Effector memory CD4-positive, alpha-beta T cell (primary cell): ENCODE measurements around the gene CLPTM1L.
"Not testable (repeated sequence)": the region's sequence is repeated elsewhere in the genome, so short reads cannot be mapped to it uniquely, and the experiment has no call there.

ENCODE experiments used
- DNase-seq, 3 donors: peaks; one replicate each; pipeline ENCODE4 v3.0.0-alpha.2; 2020
- H3K27ac ChIP-seq: 2 replicates; pipeline ENCODE4 v1.7.0; 2013; ENCODE audit warnings: mild to moderate bottlenecking, low read length, moderate library complexity; ENCODE audit not compliant: insufficient read depth, poor library complexity, severe bottlenecking
- H3K27me3 ChIP-seq: replicated peaks from 2 replicates; pipeline ENCODE4 v1.7.0; 2013; ENCODE audit warnings: mild to moderate bottlenecking, low read length; ENCODE audit not compliant: insufficient read depth, control insufficient read depth, poor library complexity, severe bottlenecking
- H3K36me3 ChIP-seq: 2 replicates; pipeline ENCODE4 v1.7.0; 2013; ENCODE audit warnings: mild to moderate bottlenecking, low read length, moderate library complexity; ENCODE audit not compliant: control insufficient read depth, insufficient read depth
- H3K4me1 ChIP-seq: 2 replicates; pipeline ENCODE4 v1.7.0; 2013; ENCODE audit warnings: low read length, mild to moderate bottlenecking; ENCODE audit not compliant: control insufficient read depth, insufficient read depth, poor library complexity, severe bottlenecking
- H3K4me3 ChIP-seq: 2 replicates; pipeline ENCODE4 v1.7.0; 2013; ENCODE audit warnings: low read length, low read depth, mild to moderate bottlenecking; ENCODE audit not compliant: insufficient read depth, poor library complexity, severe bottlenecking
- H3K9me3 ChIP-seq: 2 replicates; pipeline ENCODE4 v1.7.0; 2013; ENCODE audit warnings: mild to moderate bottlenecking, low read length, moderate library complexity; ENCODE audit not compliant: control insufficient read depth

CLPTM1L gene

DNA sequence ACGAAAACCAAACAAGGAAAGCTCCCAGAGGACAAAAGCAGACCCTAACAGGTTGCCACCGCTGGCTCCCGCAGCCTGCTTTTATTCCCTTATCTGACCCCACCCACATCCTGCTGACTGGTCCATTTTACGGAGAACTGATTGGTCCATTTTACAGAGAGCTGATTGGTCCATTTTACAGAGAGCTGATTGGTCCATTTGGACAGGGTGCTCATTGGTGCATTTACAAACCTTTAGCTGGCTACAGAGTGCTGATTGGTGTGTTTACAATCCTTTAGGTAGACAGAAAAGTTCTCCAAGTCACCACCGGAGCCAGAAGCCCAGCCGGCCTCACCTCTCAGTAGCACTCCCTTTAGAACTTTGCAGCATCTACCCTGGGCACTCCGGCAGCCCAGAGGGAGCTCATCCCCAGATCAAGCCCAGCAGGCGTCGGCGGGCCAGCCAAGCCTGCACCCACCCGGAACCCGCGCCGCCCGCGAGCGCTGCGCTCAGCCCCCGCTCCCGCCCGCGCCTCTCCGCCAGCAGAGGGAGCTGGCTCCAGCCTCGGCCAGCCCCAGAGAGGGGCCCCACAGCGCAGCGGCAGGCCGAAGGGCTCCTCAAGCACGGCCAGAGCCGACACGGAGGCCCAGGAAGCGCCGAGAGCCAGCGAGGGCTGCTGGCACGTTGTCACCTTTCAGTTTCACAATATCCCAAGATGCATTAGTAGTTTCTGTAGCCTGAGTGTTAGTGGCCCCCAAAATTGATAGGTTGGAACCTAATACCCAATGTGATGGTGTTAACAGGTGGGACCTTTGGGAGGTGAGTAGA is 35.3 kb upstream of the CLPTM1L start:
- Histone ChIP-seq H3K9me3 (no peaks in the 10 kb centered on the region), H3K4me3 (no peak overlapping the region), H3K4me1 (peaks cover under 1% of the 10 kb centered on the region), H3K27me3 (no peaks in the 10 kb centered on the region), H3K27ac (no peak overlapping the region), H3K36me3 (no peaks in the 10 kb centered on the region)
- DNase-seq, result peak; percentile 7 to 27 (median 23)

DNA sequence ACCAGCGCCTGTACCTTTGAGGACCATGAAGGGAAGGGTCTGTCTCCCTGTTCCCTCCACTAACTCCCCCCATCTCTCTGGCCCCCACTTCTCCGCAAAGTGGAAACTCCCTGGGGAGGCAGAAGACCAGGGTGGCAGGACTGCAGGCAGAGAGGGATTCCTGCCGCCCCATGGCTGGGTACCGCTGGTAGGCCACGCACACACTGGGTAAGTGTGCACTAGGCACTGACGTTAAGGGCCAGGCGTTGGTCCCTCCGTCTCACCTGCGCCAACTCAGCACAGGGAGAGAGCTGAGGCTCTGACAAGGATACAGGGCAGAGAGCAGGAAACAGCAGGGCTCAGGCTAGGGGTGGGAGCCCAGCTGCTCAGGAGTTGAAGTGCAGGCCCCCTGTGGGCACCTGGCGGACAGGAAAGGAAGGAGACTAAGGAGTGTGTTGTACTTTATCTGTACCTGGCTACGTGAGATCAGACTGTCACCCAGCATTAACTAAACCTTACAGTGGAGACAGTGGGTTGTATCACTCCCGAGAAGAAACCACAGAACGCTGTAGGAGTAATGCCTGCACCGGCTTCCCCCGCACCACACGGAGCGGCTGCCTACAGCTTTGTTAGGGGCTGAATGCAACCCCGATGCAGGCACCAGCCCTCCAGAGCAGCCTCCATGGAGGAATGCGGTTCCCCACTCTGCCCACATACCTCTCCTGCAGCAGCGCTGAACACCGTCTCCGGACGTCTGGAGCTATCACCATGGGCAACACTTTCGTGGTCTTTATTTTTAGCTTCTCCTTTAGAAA is 34.2 kb upstream of the CLPTM1L start:
- no peak for DNase-seq
- no peak overlapping the region for H3K4me3 ChIP-seq
- no peaks in the 10 kb centered on the region for H3K36me3 ChIP-seq
- no peaks in the 10 kb centered on the region for H3K9me3 ChIP-seq
- no peaks in the 10 kb centered on the region for H3K4me1 ChIP-seq
- H3K27ac ChIP-seq, result no peak overlapping the region
- no peaks in the 10 kb centered on the region for H3K27me3 ChIP-seq

DNA sequence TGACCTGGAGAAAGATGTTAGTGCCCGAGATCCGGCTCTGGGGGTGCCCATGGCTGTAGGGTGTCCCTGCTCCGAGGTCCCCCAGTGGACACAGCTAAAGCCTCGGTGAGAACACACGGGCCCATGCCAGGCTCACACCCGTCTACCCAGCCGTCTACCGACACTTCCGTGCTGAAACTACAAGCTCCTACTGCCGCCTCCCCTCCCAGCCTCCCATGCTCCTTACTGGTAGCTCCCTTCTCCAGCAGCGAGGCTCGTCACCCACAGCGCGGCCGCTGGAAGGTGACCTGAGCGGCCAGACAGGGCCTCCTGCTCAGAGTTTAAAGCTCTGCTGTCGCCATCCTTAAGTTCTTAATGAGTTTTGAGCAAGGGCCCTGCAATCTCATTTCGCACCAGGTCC is 33.2 kb upstream of the CLPTM1L start:
- H3K4me1 ChIP-seq, result no peaks in the 10 kb centered on the region
- H3K4me3 ChIP-seq, result no peak overlapping the region
- H3K27me3 ChIP-seq, result no peaks in the 10 kb centered on the region
- H3K27ac ChIP-seq, result no peak overlapping the region
- no peaks in the 10 kb centered on the region for H3K36me3 ChIP-seq
- no peak for DNase-seq
- no peaks in the 10 kb centered on the region for H3K9me3 ChIP-seq

DNA sequence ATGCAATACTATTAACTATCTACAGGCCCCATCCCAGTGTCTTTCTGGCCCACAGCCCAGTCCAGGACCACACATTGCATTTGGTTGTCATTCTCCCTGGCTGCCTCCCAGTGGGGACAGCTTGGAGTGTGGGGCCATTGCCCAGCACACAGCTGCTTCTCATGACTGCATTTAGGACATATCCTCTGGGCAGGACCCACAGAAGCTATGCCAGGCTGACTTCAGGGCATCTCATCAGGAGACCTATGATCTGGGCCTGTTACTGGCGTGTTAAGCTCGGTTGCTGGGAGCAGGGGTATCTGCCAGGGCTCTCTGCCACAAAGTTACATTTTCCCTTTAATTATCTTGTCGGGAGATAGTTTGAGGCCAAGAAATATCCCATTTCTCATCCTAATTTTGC is 32.1 kb upstream of the CLPTM1L start:
- Histone ChIP-seq H3K4me3 (no peak overlapping the region), H3K9me3 (no peaks in the 10 kb centered on the region), H3K27me3 (no peaks in the 10 kb centered on the region)

DNA sequence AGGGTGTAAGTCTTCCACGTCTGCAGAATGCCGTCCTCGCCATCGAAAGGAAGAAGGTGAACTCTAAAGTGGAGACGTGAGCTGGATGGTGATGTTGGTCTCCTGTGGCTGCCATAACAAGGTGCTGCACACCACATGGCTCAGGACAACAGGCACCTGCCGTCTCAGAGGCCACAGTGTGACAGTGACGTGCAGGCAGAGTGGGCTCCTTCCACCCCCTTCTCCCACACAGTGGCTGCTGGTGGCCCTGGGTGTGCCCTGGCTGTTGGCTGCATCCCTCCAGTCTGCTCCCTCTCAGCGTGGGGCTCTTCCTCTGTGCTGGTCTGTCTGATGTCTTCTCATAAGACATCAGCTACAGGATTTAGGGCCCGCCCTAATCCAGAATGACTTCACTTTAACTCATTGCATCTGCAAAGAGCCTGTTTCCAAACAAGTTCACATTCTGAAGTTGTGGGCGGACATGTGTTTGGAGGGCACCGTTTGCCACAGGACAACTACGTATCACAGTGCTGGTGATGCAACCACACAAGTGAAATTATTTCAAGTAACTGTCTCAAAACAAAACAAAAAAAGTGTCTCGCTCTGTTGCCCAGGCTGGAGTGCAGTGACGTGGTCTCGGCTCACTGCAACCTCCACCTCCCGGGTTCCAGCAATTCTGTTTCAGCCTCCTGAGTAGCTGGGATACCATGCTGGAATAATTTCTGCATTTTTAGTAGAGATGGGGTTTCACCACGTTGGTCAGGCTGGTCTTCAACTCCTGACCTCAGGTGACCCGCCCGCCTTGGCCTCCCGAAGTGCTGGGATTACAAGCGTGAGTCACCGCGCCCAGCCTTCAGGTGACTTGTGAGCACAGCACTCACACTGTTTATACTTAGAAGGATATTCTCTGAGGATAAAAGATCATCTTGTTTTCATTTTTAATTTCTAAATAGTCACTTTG is 31.2 kb upstream of the CLPTM1L start:
- Histone ChIP-seq H3K4me3 (no peak overlapping the region), H3K36me3 (no peaks in the 10 kb centered on the region), H3K9me3 (no peaks in the 10 kb centered on the region), H3K27ac (no peak overlapping the region), H3K27me3 (no peaks in the 10 kb centered on the region), H3K4me1 (no peaks in the 10 kb centered on the region)
- DNase-seq, result no peak

More for the DNA sequence above, 32.1 kb upstream of the CLPTM1L start:
- Histone ChIP-seq H3K36me3 (no peaks in the 10 kb centered on the region), H3K4me1 (no peaks in the 10 kb centered on the region), H3K27ac (no peak overlapping the region)
- no peak for DNase-seq

DNA sequence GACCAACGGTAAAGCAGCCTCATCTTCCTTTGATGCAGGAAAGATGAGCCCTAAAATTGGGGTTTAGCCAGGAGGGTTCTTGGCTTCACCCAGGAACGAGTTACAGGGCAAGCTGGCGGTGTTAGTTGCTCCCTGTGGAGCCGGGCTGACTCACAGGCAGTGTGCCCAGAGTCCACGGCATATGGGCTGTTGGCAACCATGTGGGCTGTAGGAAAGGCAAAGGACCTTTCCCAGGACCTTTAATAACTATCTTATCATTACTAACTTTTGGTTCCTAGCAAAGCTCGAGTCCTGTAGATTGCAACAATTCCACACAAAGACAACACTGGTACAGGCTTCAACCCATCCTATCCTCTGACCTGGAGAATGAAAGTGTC is 29.8 kb upstream of the CLPTM1L start:
- Histone ChIP-seq H3K9me3 (no peaks in the 10 kb centered on the region), H3K4me3 (no peak overlapping the region), H3K27me3 (no peaks in the 10 kb centered on the region), H3K36me3 (no peaks in the 10 kb centered on the region), H3K27ac (no peak overlapping the region), H3K4me1 (no peaks in the 10 kb centered on the region)
- no peak for DNase-seq

DNA sequence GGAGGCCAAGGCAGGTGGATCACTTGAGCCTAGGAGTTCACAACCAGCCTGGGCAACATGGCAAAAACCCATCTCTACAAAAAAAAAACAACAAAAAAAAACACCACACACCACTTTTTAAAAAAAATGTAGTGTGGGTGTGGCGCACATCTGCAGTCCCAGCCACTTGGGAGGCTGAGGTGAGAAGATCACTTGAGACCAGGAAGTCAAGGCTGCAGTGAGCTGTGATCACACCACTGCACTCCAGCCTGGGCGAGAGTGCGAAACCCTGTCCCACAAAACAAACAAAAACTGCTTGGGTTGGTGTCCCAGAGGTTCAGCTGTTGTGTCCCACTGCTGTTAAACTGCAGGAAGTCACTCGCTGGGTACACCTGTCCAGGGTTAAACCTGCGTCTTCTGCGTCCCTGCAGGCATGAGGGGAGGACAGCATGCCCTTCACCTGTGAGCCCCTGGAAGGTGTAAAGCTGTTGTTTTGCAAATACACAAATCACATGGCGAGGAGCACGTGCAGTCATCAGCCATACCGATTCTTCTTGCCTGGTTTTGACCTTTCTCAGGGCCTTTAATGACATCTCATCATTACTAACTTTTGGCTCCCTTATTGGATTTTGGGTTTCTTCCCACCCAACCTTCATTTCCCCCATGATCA is 29.3 kb upstream of the CLPTM1L start:
- Histone ChIP-seq H3K4me1 (no peaks in the 10 kb centered on the region), H3K27ac (no peak overlapping the region), H3K27me3 (no peaks in the 10 kb centered on the region), H3K4me3 (no peak overlapping the region), H3K9me3 (no peaks in the 10 kb centered on the region), H3K36me3 (no peaks in the 10 kb centered on the region)
- DNase-seq, result no peak

GRCh38 chr5:1371972-1372342 is 27.1 kb upstream of the CLPTM1L start:
- H3K27ac ChIP-seq, result not testable (repeated sequence)

DNA sequence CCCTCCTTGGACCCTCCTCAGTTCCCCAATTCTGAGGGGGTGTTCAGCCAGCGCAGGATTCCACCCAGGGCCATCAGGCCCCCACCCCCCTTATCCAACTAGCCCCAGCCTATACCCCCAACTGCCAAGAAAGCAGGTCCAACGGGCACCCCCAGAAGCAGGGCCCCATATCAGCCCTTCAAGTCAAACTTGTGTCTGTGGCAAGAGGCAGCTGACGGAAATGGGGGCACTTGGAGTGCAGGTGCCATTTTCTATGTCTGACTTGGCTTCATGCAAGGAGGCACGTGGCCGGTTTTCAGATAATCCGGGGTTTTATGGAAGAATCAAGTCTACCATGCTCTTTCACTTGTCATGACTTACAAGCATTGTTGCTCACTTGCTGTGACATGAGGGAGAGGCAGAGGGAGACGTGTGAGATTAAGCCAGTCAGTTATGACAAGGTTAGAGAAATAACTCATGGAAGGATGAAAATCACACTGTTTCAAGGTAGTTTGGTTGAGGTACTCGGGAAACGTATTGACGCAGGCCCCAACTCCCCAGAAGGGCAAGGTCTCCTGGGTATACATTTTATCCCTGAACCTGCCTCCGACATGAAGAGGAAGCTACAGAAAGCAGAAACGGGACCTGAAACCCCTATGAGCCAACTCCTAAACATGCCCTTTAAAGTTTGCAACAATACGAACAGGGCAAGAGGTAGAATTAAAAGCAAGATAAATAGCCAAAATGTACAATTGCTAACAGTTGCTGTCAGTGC is 26.5 kb upstream of the CLPTM1L start:
- H3K4me1 ChIP-seq, result no peaks in the 10 kb centered on the region
- H3K27ac ChIP-seq, result no peak overlapping the region
- no peak for DNase-seq
- no peaks in the 10 kb centered on the region for H3K27me3 ChIP-seq
- H3K4me3 ChIP-seq, result no peak overlapping the region
- no peaks in the 10 kb centered on the region for H3K36me3 ChIP-seq
- no peaks in the 10 kb centered on the region for H3K9me3 ChIP-seq

More at GRCh38 chr5:1371972-1372342, 27.1 kb upstream of the CLPTM1L start:
- not testable (repeated sequence) for DNase-seq, H3K36me3 ChIP-seq, H3K9me3 ChIP-seq, H3K4me1 ChIP-seq, H3K4me3 ChIP-seq, H3K27me3 ChIP-seq
